M059J (cell line): ENCODE measurements around the gene CCDC167. TPM values are rescaled to one million over a fixed set of nuclear protein-coding genes. Genes with fewer than 3 reads are reported as not detected.
A peak's percentile ranks its signal among the peaks of the same experiment; 100 is the strongest.

ENCODE experiments used
- DNase-seq: peaks from one replicate; pipeline ENCODE4 v3.0.0-alpha.2; 2012; ENCODE audit warnings: low read depth
- total RNA-seq: library from RNA; depleted of rRNA; stranded (reverse); fragments of >200 nt; shearing (Covaris generic); gene quantifications from 2 replicates; pipeline ENCODE4 v1.2.3, GENCODE V29; 2014

The CCDC167 gene
- total RNA-seq, 1 experiment from 2014 or later: 61.9 TPM

GRCh38 chr6:37530297-37530696 is 30.6 kb upstream of the CCDC167 start:
- DNase-seq: no peak

GRCh38 chr6:37528541-37528940 is 28.8 kb upstream of the CCDC167 start:
- DNase-seq: no peak

GRCh38 chr6:37525460-37526357 is 26.0 kb upstream of the CCDC167 start:
- DNase-seq: peak; percentile 57

- DNase-seq: no peak
Observed at GRCh38 chr6:37524970-37525318, 25.3 kb upstream of the CCDC167 start.

GRCh38 chr6:37524025-37524969 is 24.6 kb upstream of the CCDC167 start:
- peak; percentile 82 for DNase-seq

GRCh38 chr6:37523412-37523811 is 23.7 kb upstream of the CCDC167 start:
- DNase-seq: no peak

GRCh38 chr6:37522836-37523235 is 23.1 kb upstream of the CCDC167 start:
- no peak for DNase-seq

- no peak for DNase-seq
Observed at GRCh38 chr6:37521674-37522073, 22.0 kb upstream of the CCDC167 start.

- no peak for DNase-seq
Observed at GRCh38 chr6:37520926-37521325, 21.2 kb upstream of the CCDC167 start.

- DNase-seq: no peak
Observed at GRCh38 chr6:37519461-37519860, 19.8 kb upstream of the CCDC167 start.

GRCh38 chr6:37518116-37518515 is 18.4 kb upstream of the CCDC167 start:
- DNase-seq: no peak

GRCh38 chr6:37517411-37517812 is 17.7 kb upstream of the CCDC167 start:
- peak; percentile 79 for DNase-seq

- peak; percentile 41 for DNase-seq
Observed at GRCh38 chr6:37516920-37517405, 17.3 kb upstream of the CCDC167 start.

- DNase-seq: peak; percentile 95
Observed at GRCh38 chr6:37516076-37516919, 16.6 kb upstream of the CCDC167 start.

- no peak for DNase-seq
Observed at GRCh38 chr6:37515712-37516075, 16.0 kb upstream of the CCDC167 start.

- peak; percentile 76 for DNase-seq
Observed at GRCh38 chr6:37514837-37515236, 15.1 kb upstream of the CCDC167 start.

GRCh38 chr6:37514321-37514771 is 14.7 kb upstream of the CCDC167 start:
- DNase-seq: peak; percentile 85

GRCh38 chr6:37513576-37513975 is 13.9 kb upstream of the CCDC167 start:
- no peak for DNase-seq

- no peak for DNase-seq
Observed at GRCh38 chr6:37513155-37513554, 13.5 kb upstream of the CCDC167 start.

GRCh38 chr6:37512400-37513011 is 12.8 kb upstream of the CCDC167 start:
- DNase-seq: no peak

- DNase-seq: no peak
Observed at GRCh38 chr6:37511910-37512399, 12.3 kb upstream of the CCDC167 start.
